ENCODE data around the gene OR51F1.
"Not testable (repeated sequence)": the region's sequence is repeated elsewhere in the genome, so short reads cannot be mapped to it uniquely, and the experiment has no call there.

Gene OR51F1, protein sequence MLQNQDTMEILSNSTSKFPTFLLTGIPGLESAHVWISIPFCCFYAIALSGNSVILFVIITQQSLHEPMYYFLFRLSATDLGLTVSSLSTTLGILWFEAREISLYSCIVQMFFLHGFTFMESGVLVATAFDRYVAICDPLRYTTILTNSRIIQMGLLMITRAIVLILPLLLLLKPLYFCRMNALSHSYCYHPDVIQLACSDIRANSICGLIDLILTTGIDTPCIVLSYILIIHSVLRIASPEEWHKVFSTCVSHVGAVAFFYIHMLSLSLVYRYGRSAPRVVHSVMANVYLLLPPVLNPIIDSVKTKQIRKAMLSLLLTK

DNA sequence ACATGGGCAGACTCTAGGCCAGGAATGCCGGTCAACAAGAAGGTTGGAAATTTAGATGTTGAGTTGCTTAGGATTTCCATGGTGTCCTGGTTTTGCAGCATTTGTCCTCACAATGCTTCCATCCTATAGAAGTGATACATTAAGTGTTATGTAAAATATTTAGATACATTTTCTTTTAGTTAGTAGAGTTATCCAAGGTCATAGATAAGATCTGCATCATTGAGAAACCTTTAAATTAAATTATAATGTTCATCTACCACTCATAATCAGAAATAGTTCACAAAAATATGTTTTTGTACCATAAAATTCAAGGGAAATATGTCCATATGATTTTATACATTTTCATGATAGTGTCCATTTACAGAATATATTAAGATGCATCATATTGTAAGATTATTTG is at the start of gene OR51F1:
Gene OR51F1 (minus strand): TSS at position 101 of the 400 bp plus-strand sequence. CDS start 0 bp downstream, at position 101.
- no peak for DNase-seq (ENCODE audit: low read depth)

DNA sequence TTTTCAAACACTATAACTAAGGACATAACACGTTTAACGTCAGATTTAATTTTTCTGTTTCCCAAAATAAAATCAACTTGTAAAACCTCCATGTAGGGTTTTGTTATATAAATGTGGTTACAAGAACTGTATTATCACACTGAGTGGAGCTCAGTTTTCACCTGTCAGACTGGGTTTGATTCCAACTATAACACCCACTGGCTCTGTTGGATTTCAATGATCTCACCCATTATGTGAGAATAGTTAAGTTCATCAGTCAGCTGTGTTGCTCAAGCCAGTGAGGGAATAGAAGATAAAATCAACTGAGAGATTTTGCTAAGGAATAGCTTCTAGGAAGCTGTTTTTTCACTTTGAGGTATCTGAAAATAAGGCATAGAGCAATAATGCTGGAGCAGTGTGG is 39.5 kb upstream of the OR51F1 start:
- DNase-seq (ENCODE audit: low read depth): no peak

DNA sequence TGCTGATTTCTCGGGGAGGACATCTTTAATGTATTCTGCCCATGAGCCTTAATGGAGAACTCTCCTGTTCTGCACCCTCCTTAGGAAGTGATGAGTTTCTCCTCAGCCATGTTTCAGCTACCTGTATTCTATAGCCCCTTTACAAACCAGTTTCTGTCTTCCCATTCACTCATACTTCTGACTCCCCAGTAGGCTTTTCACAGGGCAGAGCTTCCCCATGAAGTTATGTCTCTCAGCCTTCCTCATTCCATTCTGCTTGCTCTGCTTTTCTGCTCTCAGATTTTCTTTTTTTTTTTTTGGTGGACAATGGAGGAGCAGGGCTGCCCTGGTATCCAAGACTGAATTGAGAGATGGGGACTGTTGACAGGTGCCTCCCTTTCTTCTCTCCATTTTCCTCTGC is 38.7 kb upstream of the OR51F1 start:
- DNase-seq (ENCODE audit: low read depth): no peak

DNA sequence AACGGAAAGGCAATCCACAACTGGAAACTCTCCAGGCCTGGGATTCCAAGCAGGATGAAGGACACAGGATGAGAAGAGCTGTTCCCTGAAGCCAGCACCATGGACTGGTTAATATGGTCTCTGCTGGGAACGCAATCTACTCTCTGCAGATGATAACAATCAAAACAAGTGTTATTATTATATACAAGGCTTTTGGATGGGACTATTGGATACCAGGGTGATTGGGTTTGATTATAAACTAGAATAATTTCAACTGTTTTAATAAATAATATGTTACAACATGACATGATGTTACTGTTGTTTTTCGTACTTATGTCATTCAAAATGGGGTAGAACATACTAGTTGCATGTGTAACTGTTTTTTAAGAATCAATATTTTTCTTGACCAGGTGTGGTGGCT is 34.5 kb upstream of the OR51F1 start, which contains the start of gene OR52R1:
Gene OR52R1 (minus strand): TSS at position 101 of the 400 bp plus-strand sequence. CDS start 0 bp downstream, at position 101.
- DNase-seq (ENCODE audit: low read depth): no peak

DNA sequence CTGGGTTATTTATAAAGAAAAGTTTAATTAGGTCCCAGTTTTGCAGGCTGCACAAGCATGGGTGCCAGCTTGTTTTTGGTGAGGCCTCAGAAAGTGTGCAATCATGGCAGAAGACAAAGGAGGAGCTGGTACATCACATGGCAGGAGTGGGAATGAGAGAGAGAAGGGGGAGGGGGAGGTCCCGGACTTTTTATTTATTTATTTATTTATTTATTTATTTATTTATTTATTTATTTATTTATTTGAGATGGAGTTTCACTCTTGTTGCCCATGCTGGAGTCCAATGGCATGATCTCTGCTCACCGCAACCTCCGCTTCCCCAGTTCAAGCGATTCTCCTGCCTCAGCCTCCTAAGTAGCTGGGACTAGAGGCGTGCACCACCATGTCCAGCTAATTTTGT is 31.6 kb upstream of the OR51F1 start:
- DNase-seq (ENCODE audit: low read depth): not testable (repeated sequence)

DNA sequence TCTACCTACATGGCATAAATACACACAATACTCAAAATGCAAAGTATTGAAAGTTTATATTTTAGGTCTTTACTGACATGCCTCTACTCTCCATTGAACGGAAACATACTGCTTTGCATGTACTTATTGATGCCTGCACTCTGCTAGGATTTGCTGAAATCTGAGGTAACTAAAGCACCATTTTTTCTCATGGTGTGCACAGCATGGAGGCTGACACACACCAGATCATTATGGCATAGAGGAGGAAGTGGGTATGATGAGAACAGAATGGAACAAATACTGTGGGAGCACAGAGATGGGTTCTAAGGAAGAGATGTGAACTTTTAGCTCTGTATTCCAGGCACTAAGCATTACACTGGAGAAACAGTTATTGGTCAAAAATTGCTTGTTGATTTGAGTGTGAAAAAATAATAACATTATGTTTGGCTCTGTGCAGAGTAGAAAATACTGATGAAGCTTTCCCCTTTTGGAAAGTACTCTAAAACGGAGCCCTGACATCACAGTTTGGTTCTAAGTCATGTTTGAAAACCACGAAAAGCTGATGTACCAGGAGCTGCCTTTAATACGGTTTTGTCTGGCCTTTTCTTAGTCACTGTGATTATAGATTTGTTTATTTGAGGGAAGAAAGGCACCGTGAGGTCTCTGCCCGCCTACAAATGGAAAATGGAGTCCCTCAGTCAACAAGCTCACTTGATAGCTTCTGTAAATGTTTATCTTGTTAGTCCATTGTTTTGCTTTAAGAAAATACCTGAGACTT is 28.9 kb upstream of the OR51F1 start:
- DNase-seq (ENCODE audit: low read depth): no peak

DNA sequence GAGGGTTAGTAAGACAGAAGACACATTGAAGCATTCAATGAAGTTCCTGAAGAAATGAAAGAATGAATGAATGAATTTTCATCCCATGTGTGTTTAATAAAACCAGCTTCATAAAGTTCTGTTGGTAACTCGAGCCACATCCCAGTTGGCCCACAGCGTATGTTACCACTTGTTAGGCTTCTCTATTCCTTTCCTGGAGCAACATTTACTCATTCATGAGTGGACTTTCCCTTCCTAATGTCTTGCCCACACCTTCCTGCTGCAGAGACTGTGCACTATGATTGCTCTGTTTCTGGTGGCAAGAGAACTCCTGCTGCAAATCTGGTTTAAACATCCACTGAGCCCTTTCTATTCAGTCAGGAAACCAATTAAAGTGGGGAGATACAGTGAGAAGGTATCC is 27.5 kb upstream of the OR51F1 start:
- no peak for DNase-seq (ENCODE audit: low read depth)

DNA sequence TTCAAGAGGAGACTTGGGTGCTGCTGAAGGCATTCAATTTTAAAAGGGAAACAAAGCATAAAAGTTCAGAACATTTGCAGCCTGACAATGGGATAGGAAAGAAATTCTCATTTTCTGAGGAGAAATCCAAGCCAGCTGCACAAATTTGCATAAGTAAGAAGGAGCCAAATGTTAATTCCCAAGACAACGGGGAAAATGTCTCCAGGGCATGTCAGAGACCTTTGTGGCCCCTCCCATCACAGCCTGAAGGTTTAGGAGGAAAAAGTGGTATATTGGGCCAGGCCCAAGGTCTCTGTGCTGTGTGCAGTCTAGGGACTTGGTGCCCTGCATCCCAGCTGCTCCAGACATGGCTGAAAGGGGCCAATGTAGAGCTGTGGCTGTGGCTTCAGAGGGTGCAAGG is 12.7 kb upstream of the OR51F1 start:
- DNase-seq (ENCODE audit: low read depth): no peak

DNA sequence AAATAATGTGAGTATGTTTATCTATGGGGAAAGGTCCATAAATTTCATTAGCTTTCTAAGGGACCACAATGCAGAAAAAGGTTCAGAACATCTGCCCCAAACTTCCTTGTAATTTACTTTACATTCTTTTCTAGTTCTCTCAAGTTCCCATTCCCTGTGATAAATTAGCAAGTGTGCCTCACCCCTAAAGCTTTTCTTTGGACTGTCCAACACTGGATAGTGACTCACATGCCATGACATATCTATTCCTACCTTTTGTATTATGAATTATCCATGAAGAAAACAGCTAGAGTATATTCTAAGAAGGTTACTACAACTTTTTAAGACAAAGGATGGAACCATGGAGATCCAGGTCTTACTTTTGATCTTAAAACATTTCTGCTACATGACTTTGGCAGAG is 1.6 kb downstream of the OR51F1 start:
- no peak for DNase-seq (ENCODE audit: low read depth)

DNA sequence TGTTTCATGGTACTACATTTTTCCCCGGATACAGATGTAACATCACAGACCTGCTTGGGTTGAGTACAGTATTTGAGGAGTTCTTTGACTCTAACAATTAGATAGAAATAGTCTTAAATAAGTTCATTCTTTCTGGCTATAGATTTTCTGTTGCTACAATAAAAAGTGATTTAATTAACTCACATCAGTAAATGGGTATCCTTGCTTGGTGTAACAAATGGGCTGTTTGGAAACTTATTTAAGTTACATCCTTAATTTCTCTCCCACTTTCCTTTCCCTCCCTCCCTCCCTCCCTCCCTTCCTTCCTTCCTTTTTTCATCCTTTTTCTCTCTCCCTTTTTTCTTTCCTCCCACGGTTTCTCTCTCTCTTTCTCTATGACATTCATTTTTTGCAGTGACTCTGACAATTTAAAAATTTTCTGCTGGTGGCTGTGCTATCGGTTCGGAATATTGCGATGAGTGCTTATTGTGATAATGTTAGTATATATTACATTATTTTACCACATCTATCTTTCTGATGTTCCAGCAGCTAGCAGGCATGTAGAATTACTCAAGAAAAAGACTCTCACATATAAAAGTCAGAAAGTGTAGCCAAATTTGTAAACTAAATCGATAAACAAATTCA is 3.2 kb downstream of the OR51F1 start:
- no peak for DNase-seq (ENCODE audit: low read depth)

DNA sequence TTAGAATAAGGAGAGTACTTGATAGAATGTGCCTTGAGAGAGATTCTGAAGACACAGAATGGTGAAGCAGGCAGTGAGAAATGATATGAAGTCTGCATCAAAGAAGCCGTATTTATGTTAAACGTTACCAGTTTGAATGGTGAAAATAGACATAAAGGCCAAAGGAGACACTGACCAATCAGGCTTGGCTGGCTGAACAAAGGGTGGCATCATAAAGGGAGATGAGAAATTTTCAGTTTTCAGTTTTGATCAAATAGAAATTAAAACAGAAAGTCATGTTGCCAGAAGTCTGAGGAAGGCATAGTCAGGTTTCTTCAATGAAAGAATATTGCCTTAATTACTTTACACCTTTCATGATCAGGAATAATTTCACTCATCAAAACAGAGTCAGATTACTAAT is 6.6 kb downstream of the OR51F1 start:
- DNase-seq (ENCODE audit: low read depth): no peak

DNA sequence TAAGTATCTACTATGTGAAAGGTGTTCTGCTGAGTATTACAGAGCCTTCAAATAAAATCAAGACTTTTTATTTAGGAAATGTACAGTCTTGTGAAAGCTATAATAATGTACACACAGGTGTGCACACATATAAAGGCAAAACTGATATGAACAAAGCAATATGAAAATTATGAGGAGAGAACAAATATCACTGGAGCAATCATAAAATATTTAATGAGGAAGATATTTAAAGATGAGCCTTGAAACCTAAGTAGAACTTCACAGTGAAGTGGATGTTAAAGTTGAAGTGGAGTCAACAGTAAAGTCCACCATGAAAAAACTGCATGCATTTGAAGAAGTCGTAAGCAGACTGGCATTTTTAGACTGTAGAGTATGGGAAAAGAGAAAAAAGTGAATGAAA is 18.5 kb downstream of the OR51F1 start:
- DNase-seq (ENCODE audit: low read depth): no peak

DNA sequence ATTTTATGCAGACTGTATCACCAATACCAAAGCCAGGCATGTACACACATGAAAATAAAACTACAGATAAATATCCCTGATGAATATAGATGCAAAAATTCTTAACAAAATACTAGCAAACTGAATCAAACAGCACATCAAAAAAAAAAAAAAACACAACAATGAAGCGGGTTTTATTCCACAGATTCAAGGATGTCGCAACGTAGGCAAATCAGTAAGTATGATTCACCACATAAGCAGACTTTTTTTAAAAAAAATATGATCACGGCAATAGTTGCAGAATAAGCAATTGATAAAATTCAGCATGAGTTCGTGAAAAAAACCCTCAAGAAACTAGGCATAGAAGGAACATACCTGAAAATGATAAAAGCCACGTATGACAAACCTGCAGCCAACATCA is 21.3 kb downstream of the OR51F1 start:
- no peak for DNase-seq (ENCODE audit: low read depth)

DNA sequence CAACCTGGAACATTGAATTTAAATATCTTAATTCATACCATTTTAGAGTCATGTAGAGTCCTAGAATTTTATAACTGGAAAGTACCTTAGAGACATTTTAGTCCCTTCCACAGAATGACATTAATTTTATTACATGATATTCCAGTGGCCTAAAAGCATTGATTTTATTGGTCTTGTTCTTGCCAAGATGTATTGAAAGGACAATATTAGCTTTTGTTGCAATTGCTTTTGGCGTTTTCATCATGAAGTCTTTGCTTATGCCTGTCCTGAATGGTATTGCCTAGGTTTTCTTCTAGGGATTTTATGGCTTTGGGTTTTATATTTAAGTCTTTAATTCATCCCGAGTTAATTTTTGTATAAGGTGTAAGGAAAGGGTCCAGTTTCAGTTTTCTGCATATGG is 29.0 kb downstream of the OR51F1 start:
- no peak for DNase-seq (ENCODE audit: low read depth)

DNA sequence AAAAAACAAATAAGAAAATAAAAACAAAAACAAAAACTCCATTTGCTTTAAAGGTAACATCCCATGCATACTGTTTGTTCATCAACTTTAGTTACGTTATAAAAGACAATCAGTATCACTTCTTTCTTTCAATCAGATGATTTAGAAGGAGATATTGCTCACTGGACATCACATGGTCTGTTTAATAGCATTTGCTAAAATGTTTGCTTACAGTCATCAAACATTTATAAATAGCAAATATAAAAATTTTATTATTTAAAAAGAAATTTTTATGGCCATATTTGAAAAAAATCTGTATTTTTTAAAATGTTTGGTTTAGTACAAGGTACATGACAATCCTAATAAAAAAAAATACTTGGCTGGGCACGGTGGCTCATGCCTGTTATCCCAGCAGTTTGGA is 42.6 kb downstream of the OR51F1 start:
- DNase-seq (ENCODE audit: low read depth): no peak

DNA sequence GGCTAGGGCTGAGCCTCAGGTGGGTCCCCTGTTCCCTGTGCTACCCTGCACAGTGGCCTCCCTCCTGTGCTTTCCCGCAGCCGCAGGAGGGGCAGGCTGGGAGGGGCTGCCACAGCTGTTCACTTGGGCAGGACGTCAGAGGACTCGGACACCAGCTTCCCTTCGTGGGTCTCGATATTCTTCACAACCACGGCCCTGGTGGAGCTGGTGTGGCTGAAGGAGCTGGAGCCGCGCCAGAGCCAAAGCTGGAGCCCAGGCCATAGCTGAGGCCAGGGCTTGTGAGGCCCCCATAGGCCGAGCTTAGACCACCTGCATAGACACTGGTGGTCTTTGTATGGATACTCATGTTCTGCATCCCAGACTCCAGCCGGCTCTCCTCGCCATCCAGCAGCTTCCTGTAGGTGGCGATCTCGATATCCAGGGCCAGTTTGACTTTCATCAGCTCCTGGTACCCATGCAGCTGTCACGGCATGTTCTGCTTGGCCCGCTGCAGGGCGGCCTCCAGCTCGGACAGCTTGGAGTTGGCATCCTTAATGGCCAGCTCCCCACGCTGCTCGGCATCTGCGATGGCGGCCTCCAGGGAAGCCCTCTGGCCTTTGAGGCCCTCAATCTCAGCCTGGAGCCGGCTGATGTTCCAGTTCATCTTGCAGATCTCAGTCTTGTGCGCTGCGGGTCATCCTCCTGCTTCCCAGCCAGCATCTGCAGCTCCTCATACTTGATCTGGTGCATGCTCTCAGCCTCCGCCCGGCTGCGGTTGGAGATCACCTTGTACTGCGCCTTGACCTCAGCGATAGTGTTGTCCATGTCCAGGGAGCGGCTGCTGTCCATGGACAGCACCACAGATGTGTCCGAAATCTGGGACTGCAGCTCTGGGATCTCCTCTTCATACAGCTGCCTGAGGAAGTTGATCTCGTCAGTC is 46.9 kb downstream of the OR51F1 start:
- DNase-seq (ENCODE audit: low read depth): not testable (repeated sequence)
